IPS-11a (cell line): ENCODE results near the gene COQ2.
"Not testable (repeated sequence)": the region's sequence is repeated elsewhere in the genome, so short reads cannot be mapped to it uniquely, and the experiment has no call there.

Experiments used
- H3K4me3 ChIP-seq: one replicate; pipeline ENCODE4 v1.5.1; 2013; ENCODE audit warnings: low read depth, low read length, control low read depth

The COQ2 gene

GRCh38 chr4:83250687-83251446, 33.7 kb downstream of the COQ2 start:
- no peak overlapping the region for H3K4me3 ChIP-seq

GRCh38 chr4:83248486-83248885, 36.1 kb downstream of the COQ2 start:
- no peak overlapping the region for H3K4me3 ChIP-seq

- no peak overlapping the region for H3K4me3 ChIP-seq
Measured at GRCh38 chr4:83247415-83248357, 36.9 kb downstream of the COQ2 start.

GRCh38 chr4:83241132-83241531, 43.5 kb downstream of the COQ2 start:
- H3K4me3 ChIP-seq, result no peak overlapping the region

GRCh38 chr4:83240379-83240875, 44.2 kb downstream of the COQ2 start:
- no peak overlapping the region for H3K4me3 ChIP-seq

GRCh38 chr4:83238393-83239248, 46.0 kb downstream of the COQ2 start:
- H3K4me3 ChIP-seq, result no peak overlapping the region

GRCh38 chr4:83237591-83237990, 47.0 kb downstream of the COQ2 start:
- no peak overlapping the region for H3K4me3 ChIP-seq

GRCh38 chr4:83235645-83236133, 48.9 kb downstream of the COQ2 start:
- not testable (repeated sequence) for H3K4me3 ChIP-seq

- no peak overlapping the region for H3K4me3 ChIP-seq
Measured at GRCh38 chr4:83234902-83235644, 49.5 kb downstream of the COQ2 start.

- H3K4me3 ChIP-seq, result not testable (repeated sequence)
Measured at GRCh38 chr4:83234387-83234786, 50.2 kb downstream of the COQ2 start.

GRCh38 chr4:83232082-83232481, 52.5 kb downstream of the COQ2 start:
- H3K4me3 ChIP-seq, result no peak overlapping the region

- no peak overlapping the region for H3K4me3 ChIP-seq
Measured at GRCh38 chr4:83231620-83232076, 53.0 kb downstream of the COQ2 start.

GRCh38 chr4:83230928-83231327, 53.7 kb downstream of the COQ2 start:
- no peak overlapping the region for H3K4me3 ChIP-seq

GRCh38 chr4:83229791-83230190, 54.8 kb downstream of the COQ2 start:
- H3K4me3 ChIP-seq, result no peak overlapping the region

- H3K4me3 ChIP-seq, result no peak overlapping the region
Measured at GRCh38 chr4:83228231-83228630, 56.4 kb downstream of the COQ2 start.

GRCh38 chr4:83224502-83225197, 59.9 kb downstream of the COQ2 start:
- no peak overlapping the region for H3K4me3 ChIP-seq

- H3K4me3 ChIP-seq, result no peak overlapping the region
Measured at GRCh38 chr4:83223781-83224180, 60.8 kb downstream of the COQ2 start.

- H3K4me3 ChIP-seq, result no peak overlapping the region
Measured at GRCh38 chr4:83221897-83222441, 62.6 kb downstream of the COQ2 start.
